ENCODE results near the gene OR11H12.
"Not testable (repeated sequence)": the region's sequence is repeated elsewhere in the genome, so short reads cannot be mapped to it uniquely, and the experiment has no call there.

- TF ChIP-seq, protein P1, sequence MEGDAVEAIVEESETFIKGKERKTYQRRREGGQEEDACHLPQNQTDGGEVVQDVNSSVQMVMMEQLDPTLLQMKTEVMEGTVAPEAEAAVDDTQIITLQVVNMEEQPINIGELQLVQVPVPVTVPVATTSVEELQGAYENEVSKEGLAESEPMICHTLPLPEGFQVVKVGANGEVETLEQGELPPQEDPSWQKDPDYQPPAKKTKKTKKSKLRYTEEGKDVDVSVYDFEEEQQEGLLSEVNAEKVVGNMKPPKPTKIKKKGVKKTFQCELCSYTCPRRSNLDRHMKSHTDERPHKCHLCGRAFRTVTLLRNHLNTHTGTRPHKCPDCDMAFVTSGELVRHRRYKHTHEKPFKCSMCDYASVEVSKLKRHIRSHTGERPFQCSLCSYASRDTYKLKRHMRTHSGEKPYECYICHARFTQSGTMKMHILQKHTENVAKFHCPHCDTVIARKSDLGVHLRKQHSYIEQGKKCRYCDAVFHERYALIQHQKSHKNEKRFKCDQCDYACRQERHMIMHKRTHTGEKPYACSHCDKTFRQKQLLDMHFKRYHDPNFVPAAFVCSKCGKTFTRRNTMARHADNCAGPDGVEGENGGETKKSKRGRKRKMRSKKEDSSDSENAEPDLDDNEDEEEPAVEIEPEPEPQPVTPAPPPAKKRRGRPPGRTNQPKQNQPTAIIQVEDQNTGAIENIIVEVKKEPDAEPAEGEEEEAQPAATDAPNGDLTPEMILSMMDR (IDR thresholded peaks at IDR 0.05) = not testable (repeated sequence)
- TF ChIP-seq EZH2 (IDR thresholded peaks at IDR 0.05; ENCODE audit: borderline replicate concordance, insufficient read depth, low read depth, low read length, poor library complexity, severe bottlenecking) = not testable (repeated sequence)
Measured at GRCh38 chr14:18582908-18583307, 18.0 kb upstream of the OR11H12 start.

Measured in B cell (primary cell).